ENCODE data around the gene MEF2D.

Gene MEF2D

DNA sequence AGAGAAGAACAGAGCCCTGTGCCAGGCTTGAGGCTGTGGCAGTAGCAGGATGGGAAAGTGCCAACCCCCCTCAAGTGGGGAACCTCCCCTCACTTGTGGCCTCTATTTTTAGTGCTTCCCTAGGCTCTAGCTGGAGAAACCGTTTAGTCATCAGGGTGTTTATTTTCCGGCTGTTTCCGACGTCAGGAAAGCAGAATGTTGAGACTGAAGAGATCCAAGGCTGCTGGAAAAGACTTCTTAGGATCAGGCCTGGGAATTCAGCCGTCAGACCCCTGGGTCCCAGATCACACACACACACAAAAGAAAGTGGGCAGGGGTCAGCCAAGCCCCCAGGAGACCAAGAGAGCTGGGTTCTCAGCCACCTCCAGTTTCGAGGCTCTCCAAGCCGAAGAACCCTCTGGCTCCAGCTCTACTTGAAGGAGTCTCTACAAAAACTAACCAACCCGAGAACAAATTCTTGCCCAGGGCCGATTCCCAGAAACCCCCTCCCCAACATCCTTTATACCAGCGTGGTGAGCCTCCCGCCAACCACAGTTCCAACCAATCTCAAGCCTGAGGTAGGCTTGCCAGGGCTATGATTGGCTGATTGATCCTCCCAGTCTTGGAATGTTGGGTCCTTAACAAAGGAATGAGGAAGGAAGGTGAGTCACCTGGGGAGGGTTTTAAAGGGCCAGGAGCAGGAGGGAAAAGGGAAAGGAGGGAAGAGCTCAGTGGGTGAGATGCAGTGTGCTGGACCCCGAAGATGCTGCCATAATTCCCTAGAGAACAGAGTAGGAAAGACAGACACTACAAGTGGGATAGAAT lies 2.5 kb upstream of the MEF2D start:
- DNase-seq, result no peak
- Mint-ChIP-seq H3K27ac (peak overlapping the region; percentile 99 to 100), H3K4me3 (peak overlapping the region; percentile 83 to 88), H3K27me3 (no peaks in the 10 kb centered on the region), H3K4me1 (ENCODE audit: low read depth in 2 of 2) (peaks cover 55 to 56% of the 10 kb centered on the region in 2 donors), H3K36me3 (ENCODE audit: insufficient read depth) (peaks cover 58% of the 10 kb centered on the region), H3K9me3 (no peaks in the 10 kb centered on the region)
- ATAC-seq (replicated peaks), result no peak

GRCh38 chr1:156502391-156502893 lies 1.9 kb upstream of the MEF2D start:
- Mint-ChIP-seq H3K36me3 (ENCODE audit: insufficient read depth) (peaks cover 59% of the 10 kb centered on the region), H3K9me3 (no peaks in the 10 kb centered on the region), H3K27me3 (no peaks in the 10 kb centered on the region), H3K4me1 (ENCODE audit: low read depth in 2 of 2) (peaks cover 57 to 58% of the 10 kb centered on the region in 2 donors), H3K27ac (peak overlapping the region; percentile 99 to 100), H3K4me3 (peak overlapping the region; percentile 83 to 88)
- ATAC-seq (replicated peaks), result no peak
- DNase-seq, result no peak

GRCh38 chr1:156500793-156501506 lies 375 bp upstream of the MEF2D start:
- Mint-ChIP-seq H3K36me3 (ENCODE audit: insufficient read depth) (peaks cover 65% of the 10 kb centered on the region), H3K4me1 (ENCODE audit: low read depth in 2 of 2) (peaks cover 68 to 72% of the 10 kb centered on the region in 2 donors), H3K27ac (peak overlapping the region; percentile 99 to 100), H3K4me3 (peak overlapping the region; percentile 83 to 88), H3K27me3 (no peaks in the 10 kb centered on the region), H3K9me3 (no peaks in the 10 kb centered on the region)
- ATAC-seq (replicated peaks) (peak; percentile 64), DNase-seq (peak; percentile 88 to 91 (median 90))

- peak overlapping the region; percentile 83 to 88 for H3K4me3 Mint-ChIP-seq
- no peaks in the 10 kb centered on the region for H3K9me3 Mint-ChIP-seq
- peaks cover 65% of the 10 kb centered on the region for H3K36me3 Mint-ChIP-seq (ENCODE audit: insufficient read depth)
- no peaks in the 10 kb centered on the region for H3K27me3 Mint-ChIP-seq
- H3K27ac Mint-ChIP-seq, result peak overlapping the region; percentile 99 to 100
- DNase-seq (peak; percentile 35 to 40 (median 39)), ATAC-seq (replicated peaks) (no peak)
- peaks cover 69 to 71% of the 10 kb centered on the region in 2 donors for H3K4me1 Mint-ChIP-seq (ENCODE audit: low read depth in 2 of 2)
These were observed 583 bp downstream of the MEF2D start for GRCh38 chr1:156499842-156500542.

DNA sequence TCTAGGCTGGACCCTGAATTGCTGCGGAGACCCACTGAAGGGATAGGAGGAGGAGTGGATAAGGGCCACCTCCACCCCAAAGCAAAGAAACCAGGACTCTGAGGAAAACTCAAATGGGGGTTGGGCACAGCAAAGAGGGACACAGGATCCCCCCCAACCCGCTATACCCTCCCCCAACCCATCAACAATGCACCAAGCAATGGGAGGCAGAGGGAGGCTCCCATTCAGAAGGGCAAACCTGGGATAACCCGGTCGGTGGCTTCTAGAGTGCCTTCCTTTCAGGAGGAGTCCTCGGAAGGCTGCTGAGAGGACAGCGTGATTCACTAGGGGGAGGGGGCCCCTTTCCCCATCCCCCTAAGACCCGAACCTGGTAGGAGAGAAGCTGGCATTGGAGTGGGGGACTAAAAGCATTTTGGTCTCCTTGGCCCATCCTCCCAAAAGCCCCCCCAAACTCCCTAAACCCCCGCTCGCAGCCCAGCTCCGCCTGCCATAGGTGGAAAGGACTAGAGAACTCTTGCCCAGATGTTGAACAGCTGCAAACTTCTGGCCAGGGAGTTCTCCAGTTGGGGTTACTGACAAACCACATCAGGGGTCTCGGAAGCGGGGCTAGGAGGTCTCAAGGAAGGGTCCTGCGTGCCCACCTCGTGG lies 1.3 kb downstream of the MEF2D start:
- Mint-ChIP-seq H3K27ac (peak overlapping the region; percentile 99 to 100), H3K36me3 (ENCODE audit: insufficient read depth) (peaks cover 64% of the 10 kb centered on the region), H3K4me3 (peak overlapping the region; percentile 83 to 88), H3K4me1 (ENCODE audit: low read depth in 2 of 2) (peaks cover 70 to 71% of the 10 kb centered on the region in 2 donors), H3K27me3 (no peaks in the 10 kb centered on the region), H3K9me3 (no peaks in the 10 kb centered on the region)
- DNase-seq (no peak), ATAC-seq (replicated peaks) (no peak)

DNA sequence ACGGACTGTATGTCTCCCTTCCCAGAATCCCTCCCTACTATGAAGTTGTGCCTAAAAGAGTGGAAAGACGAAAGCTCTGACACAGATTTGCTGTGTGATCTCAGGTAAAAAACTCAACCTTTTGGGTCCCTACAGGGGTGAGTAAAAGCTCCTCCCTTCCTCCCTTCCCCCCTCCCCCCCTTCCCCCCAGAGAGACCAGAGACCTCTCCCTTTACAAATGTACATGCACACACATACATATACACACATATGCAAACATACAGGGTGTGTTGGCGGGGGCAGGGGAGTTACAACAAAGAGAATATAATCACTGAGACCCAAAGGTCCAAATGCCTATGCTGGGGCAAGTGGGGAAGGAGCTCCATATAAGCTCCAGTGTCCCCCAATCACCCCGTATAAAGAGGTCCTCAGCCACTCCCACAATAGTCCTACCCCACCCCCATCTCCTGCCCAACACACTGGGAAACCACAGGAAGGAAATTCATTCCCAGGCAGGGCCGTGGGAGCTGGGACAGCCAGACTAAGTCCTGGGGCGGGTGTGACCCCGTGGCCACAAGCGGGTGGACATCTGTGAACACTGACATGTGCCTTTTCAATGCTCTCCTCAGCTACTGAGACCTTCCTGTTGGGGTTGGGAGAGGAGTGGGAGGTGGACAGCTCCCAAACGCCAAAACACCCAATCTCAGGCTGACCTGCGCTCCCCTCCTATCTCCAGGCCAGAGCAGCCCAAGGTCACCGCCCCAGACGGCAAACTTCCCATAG lies 2.0 kb downstream of the MEF2D start:
- H3K27ac Mint-ChIP-seq, result peak overlapping the region; percentile 99 to 100

DNA sequence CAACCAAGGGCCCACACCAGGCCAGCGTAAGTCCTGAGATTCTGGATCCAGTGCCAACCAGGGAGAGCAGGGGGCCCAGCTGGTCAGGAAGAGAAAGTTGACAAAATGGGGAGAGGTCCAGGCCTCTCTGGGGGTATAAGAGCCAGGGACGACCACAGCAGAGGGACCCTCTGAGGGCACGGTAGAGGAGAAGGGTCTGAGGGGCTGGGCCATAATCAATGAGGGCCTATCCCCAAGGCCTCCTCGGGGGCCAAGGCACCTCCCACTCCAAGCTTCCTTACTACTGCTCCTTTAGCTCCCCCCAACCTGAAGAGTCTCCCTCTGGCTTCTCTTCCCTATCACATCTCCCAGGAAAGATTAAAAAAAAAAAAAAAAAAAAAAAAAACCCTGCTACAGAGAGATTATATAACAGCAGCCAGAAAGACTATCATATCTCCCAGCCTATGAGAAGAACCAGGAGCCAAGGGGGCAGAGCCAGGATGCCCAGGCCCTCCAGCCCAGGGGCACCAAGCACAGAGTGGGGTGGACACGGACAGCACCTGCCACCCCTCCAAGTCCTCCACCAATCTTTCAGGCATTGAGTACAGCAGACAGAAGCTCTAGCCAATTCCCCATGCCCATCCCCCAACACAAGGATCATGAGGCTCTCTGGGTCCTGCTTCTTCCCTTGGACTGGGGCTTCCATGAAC lies 2.7 kb downstream of the MEF2D start:
- ATAC-seq (replicated peaks), result no peak
- Mint-ChIP-seq H3K4me1 (ENCODE audit: low read depth in 2 of 2) (peaks cover 67 to 73% of the 10 kb centered on the region in 2 donors), H3K36me3 (ENCODE audit: insufficient read depth) (peaks cover 64% of the 10 kb centered on the region), H3K4me3 (peak overlapping the region; percentile 83 to 88), H3K9me3 (no peaks in the 10 kb centered on the region), H3K27me3 (no peaks in the 10 kb centered on the region), H3K27ac (peak overlapping the region; percentile 99 to 100)
- no peak for DNase-seq

More for the DNA sequence above, 2.0 kb downstream of the MEF2D start:
- ATAC-seq (replicated peaks) (no peak), DNase-seq (no peak)
- Mint-ChIP-seq H3K4me1 (ENCODE audit: low read depth in 2 of 2) (peaks cover 70 to 71% of the 10 kb centered on the region in 2 donors), H3K9me3 (no peaks in the 10 kb centered on the region), H3K36me3 (ENCODE audit: insufficient read depth) (peaks cover 70% of the 10 kb centered on the region), H3K4me3 (peak overlapping the region; percentile 83 to 88), H3K27me3 (no peaks in the 10 kb centered on the region)

GRCh38 chr1:156497078-156497742 lies 3.4 kb downstream of the MEF2D start:
- Mint-ChIP-seq H3K27me3 (no peaks in the 10 kb centered on the region), H3K4me1 (ENCODE audit: low read depth in 2 of 2) (peaks cover 67 to 74% of the 10 kb centered on the region in 2 donors), H3K36me3 (ENCODE audit: insufficient read depth) (peaks cover 66% of the 10 kb centered on the region), H3K4me3 (peak overlapping the region; percentile 83 to 88), H3K9me3 (no peaks in the 10 kb centered on the region), H3K27ac (peak overlapping the region; percentile 99 to 100)
- ATAC-seq (replicated peaks) (no peak), DNase-seq (no peak)

DNA sequence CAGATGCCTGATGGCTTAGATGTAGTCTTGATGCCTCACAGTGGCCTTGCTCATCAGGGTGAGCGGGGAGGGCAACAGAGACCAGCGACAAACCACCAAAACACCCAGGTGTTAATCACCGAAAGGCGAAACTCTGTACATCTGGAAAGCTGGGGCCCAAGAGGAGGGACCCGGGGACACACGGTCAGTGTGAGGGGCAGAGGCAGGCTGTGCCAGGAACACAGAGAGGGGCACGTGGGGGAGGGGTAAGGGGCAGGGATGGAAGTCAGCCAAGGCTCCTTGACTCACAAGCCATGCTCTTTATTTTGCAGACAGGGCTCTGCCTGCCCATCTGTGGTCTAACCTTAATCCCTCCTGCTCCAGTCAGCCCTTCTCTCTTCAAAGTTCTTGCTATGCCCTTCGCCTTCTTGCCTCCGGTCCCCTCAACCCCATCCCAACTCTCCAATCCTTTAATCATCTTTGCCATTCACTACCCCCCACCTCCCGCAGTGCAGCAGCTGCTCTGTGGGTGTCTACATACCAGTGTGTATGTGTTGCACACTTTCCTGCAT lies 4.3 kb downstream of the MEF2D start:
- Mint-ChIP-seq H3K36me3 (ENCODE audit: insufficient read depth) (peaks cover 66% of the 10 kb centered on the region), H3K27ac (peak overlapping the region; percentile 99 to 100), H3K4me3 (peak overlapping the region; percentile 83 to 88), H3K4me1 (ENCODE audit: low read depth in 2 of 2) (peaks cover 72 to 76% of the 10 kb centered on the region in 2 donors), H3K27me3 (no peaks in the 10 kb centered on the region), H3K9me3 (no peaks in the 10 kb centered on the region)
- no peak for ATAC-seq (replicated peaks)
- DNase-seq, result no peak

- no peaks in the 10 kb centered on the region for H3K9me3 Mint-ChIP-seq
- H3K4me1 Mint-ChIP-seq (ENCODE audit: low read depth in 2 of 2), result peaks cover 79 to 83% of the 10 kb centered on the region in 2 donors
- H3K36me3 Mint-ChIP-seq (ENCODE audit: insufficient read depth), result peaks cover 67% of the 10 kb centered on the region
- no peaks in the 10 kb centered on the region for H3K27me3 Mint-ChIP-seq
- H3K27ac Mint-ChIP-seq, result peak overlapping the region; percentile 99 to 100
- no peak for ATAC-seq (replicated peaks)
- no peak for DNase-seq
- peak overlapping the region; percentile 83 to 88 for H3K4me3 Mint-ChIP-seq
These were observed 5.0 kb downstream of the MEF2D start for GRCh38 chr1:156495401-156496140.

Data from effector memory CD8-positive, alpha-beta T cell (primary cell).